ENCODE results near the gene GKN2. TPM values are rescaled to one million over a fixed set of nuclear protein-coding genes. Genes with fewer than 3 reads are reported as not detected.

GKN2 gene
- total RNA-seq, 1 experiment from 2014 or later: not detected

DNA sequence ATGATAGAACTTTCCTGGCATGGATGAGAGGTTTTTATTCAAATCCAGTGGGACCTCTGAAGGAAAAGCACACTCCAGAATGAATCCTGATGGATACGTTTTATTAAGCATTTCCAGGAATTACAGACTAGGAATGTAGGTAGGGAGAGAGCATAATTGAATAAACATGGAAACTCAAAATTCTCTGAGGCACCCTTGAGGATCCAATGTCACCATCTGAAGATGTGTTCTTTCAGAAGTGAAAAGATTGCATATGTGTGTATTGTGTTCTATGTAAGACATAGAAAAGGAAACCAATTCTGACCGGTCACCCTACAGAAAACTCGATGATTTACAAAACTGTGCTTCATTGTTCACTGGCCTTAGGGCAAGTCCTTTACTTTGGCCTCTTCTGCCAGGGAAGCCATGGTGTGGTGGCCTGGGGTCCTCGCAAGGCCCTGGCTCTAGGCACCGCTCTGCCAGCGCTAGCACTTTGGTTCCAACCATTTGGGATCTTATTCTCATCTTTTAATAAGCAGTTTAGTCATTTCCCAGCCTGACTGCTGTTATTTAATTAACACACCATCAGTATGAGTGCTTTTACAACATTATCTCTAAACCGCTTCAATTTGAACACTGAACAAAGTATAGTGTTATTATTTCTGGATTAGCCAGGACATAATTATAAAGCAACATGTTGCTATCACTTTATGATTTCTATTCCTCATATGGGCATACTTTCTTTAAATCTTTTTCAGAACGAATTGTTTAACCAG is 17.2 kb upstream of the GKN2 start:
- CTCF ChIA-PET: no interaction called here
- no peak overlapping the region for H3K4me3 Mint-ChIP-seq
- no peaks in the 10 kb centered on the region for H3K4me1 Mint-ChIP-seq
- H3K27me3 Mint-ChIP-seq (ENCODE audit: low read depth): no peaks in the 10 kb centered on the region; the same call in none of the 2 replicates
- no peaks in the 10 kb centered on the region for H3K9me3 Mint-ChIP-seq
- POLR2A ChIA-PET: no interaction called here
- no peak overlapping the region for H3K27ac Mint-ChIP-seq
- no peak for ATAC-seq
- DNase-seq (ENCODE audit: low spot score): no peak
- TF ChIP-seq, protein P1, sequence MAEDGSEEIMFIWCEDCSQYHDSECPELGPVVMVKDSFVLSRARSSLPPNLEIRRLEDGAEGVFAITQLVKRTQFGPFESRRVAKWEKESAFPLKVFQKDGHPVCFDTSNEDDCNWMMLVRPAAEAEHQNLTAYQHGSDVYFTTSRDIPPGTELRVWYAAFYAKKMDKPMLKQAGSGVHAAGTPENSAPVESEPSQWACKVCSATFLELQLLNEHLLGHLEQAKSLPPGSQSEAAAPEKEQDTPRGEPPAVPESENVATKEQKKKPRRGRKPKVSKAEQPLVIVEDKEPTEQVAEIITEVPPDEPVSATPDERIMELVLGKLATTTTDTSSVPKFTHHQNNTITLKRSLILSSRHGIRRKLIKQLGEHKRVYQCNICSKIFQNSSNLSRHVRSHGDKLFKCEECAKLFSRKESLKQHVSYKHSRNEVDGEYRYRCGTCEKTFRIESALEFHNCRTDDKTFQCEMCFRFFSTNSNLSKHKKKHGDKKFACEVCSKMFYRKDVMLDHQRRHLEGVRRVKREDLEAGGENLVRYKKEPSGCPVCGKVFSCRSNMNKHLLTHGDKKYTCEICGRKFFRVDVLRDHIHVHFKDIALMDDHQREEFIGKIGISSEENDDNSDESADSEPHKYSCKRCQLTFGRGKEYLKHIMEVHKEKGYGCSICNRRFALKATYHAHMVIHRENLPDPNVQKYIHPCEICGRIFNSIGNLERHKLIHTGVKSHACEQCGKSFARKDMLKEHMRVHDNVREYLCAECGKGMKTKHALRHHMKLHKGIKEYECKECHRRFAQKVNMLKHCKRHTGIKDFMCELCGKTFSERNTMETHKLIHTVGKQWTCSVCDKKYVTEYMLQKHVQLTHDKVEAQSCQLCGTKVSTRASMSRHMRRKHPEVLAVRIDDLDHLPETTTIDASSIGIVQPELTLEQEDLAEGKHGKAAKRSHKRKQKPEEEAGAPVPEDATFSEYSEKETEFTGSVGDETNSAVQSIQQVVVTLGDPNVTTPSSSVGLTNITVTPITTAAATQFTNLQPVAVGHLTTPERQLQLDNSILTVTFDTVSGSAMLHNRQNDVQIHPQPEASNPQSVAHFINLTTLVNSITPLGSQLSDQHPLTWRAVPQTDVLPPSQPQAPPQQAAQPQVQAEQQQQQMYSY (CRISPR knock-in tag; IDR thresholded peaks at IDR 0.05): no peak
- TF ChIP-seq ZNF423 (CRISPR knock-in tag; IDR thresholded peaks at IDR 0.05) (no peak), SP1 (CRISPR knock-in tag; conservative IDR thresholded peaks at IDR 0.05) (no peak), ZNF263 (CRISPR knock-in tag; IDR thresholded peaks at IDR 0.05; ENCODE audit: low read depth) (no peak), CREM (CRISPR knock-in tag; IDR thresholded peaks at IDR 0.05) (no peak), NFE2L1 (CRISPR knock-in tag; IDR thresholded peaks at IDR 0.05) (no peak), NFATC4 (CRISPR knock-in tag; IDR thresholded peaks at IDR 0.05) (no peak)
- TF ChIP-seq, protein P2, sequence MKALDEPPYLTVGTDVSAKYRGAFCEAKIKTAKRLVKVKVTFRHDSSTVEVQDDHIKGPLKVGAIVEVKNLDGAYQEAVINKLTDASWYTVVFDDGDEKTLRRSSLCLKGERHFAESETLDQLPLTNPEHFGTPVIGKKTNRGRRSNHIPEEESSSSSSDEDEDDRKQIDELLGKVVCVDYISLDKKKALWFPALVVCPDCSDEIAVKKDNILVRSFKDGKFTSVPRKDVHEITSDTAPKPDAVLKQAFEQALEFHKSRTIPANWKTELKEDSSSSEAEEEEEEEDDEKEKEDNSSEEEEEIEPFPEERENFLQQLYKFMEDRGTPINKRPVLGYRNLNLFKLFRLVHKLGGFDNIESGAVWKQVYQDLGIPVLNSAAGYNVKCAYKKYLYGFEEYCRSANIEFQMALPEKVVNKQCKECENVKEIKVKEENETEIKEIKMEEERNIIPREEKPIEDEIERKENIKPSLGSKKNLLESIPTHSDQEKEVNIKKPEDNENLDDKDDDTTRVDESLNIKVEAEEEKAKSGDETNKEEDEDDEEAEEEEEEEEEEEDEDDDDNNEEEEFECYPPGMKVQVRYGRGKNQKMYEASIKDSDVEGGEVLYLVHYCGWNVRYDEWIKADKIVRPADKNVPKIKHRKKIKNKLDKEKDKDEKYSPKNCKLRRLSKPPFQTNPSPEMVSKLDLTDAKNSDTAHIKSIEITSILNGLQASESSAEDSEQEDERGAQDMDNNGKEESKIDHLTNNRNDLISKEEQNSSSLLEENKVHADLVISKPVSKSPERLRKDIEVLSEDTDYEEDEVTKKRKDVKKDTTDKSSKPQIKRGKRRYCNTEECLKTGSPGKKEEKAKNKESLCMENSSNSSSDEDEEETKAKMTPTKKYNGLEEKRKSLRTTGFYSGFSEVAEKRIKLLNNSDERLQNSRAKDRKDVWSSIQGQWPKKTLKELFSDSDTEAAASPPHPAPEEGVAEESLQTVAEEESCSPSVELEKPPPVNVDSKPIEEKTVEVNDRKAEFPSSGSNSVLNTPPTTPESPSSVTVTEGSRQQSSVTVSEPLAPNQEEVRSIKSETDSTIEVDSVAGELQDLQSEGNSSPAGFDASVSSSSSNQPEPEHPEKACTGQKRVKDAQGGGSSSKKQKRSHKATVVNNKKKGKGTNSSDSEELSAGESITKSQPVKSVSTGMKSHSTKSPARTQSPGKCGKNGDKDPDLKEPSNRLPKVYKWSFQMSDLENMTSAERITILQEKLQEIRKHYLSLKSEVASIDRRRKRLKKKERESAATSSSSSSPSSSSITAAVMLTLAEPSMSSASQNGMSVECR (CRISPR knock-in tag; IDR thresholded peaks at IDR 0.05; ENCODE audit: borderline replicate concordance): no peak
- no peaks in the 10 kb centered on the region for H3K36me3 Mint-ChIP-seq

DNA sequence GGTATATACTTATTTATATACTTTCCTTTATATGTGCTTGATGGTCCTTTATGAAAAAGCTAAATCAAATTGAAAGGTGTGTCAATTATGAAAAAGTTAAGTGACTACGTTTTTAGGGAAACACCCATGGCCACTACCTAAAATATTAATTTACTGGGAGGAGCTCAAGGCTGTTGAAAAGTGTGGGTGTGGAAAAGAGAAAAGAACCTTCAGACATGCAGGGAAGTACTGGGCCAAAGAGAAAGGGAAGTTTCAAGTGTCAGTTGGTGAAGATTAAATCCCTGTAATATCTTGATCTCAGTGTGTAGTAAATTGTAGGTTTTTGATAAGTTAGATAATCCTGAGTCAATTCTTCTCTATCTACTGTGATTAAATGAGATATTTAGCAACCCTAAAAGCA is 15.5 kb upstream of the GKN2 start:
- DNase-seq (ENCODE audit: low spot score): no peak
- H3K4me1 Mint-ChIP-seq: no peaks in the 10 kb centered on the region
- ChIA-PET CTCF (no interaction called here), POLR2A (no interaction called here)
- TF ChIP-seq PRRX2 (CRISPR knock-in tag; IDR thresholded peaks at IDR 0.05): no peak
- no peak for TF ChIP-seq NR2C2 (CRISPR knock-in tag; IDR thresholded peaks at IDR 0.05)
- no peak for TF ChIP-seq ZNF317 (CRISPR knock-in tag; IDR thresholded peaks at IDR 0.05; ENCODE audit: borderline replicate concordance, low read depth)
- no peak for TF ChIP-seq IRF2 (CRISPR knock-in tag; IDR thresholded peaks at IDR 0.05; ENCODE audit: borderline replicate concordance, low read depth)
- no peak for TF ChIP-seq EMX1 (CRISPR knock-in tag; IDR thresholded peaks at IDR 0.05)
- no peak for TF ChIP-seq FOXP1 (CRISPR knock-in tag; IDR thresholded peaks at IDR 0.05; ENCODE audit: borderline replicate concordance)
- TF ChIP-seq, protein P3, sequence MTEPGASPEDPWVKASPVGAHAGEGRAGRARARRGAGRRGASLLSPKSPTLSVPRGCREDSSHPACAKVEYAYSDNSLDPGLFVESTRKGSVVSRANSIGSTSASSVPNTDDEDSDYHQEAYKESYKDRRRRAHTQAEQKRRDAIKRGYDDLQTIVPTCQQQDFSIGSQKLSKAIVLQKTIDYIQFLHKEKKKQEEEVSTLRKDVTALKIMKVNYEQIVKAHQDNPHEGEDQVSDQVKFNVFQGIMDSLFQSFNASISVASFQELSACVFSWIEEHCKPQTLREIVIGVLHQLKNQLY (CRISPR knock-in tag; IDR thresholded peaks at IDR 0.05): no peak
- TF ChIP-seq, protein P4, sequence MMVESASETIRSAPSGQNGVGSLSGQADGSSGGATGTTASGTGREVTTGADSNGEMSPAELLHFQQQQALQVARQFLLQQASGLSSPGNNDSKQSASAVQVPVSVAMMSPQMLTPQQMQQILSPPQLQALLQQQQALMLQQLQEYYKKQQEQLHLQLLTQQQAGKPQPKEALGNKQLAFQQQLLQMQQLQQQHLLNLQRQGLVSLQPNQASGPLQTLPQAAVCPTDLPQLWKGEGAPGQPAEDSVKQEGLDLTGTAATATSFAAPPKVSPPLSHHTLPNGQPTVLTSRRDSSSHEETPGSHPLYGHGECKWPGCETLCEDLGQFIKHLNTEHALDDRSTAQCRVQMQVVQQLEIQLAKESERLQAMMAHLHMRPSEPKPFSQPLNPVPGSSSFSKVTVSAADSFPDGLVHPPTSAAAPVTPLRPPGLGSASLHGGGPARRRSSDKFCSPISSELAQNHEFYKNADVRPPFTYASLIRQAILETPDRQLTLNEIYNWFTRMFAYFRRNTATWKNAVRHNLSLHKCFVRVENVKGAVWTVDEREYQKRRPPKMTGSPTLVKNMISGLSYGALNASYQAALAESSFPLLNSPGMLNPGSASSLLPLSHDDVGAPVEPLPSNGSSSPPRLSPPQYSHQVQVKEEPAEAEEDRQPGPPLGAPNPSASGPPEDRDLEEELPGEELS (CRISPR knock-in tag; IDR thresholded peaks at IDR 0.05): no peak
- TF ChIP-seq ZNF263 (CRISPR knock-in tag; IDR thresholded peaks at IDR 0.05; ENCODE audit: low read depth): no peak
- TF ChIP-seq, protein P5, sequence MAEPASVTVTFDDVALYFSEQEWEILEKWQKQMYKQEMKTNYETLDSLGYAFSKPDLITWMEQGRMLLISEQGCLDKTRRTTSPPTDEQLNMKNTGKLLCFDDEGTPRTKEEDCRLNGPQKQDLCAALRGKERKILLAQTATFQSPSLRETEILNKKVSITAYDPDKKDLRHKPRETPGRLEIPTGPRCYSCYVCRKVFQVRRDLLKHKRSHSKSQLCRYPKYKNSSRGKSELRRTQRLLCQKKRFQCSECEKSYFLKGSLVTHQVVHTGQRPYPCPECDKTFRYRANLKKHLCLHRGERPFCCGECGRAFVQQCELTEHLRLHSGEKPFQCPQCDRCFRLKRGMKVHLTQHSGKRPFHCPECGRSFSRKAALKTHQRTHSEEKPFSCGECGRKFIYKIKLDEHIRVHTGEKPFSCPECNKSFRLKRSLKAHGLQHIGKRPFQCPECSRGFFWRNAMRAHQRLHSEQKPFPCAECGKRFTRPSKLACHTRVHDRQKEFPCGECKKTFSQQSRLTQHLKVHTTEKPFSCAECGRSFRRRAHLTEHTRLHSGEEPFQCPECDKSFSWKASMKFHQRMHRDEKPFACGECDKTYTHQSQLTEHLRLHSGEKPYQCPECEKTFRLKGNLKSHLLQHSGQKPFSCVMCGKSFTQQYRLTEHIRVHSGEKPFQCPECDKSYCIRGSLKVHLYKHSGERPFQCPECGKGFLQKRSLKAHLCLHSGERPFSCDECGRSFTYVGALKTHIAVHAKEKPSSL (CRISPR knock-in tag; conservative IDR thresholded peaks at IDR 0.05): no peak
- no peak for TF ChIP-seq ZNF423 (CRISPR knock-in tag; IDR thresholded peaks at IDR 0.05)
- no peaks in the 10 kb centered on the region for H3K9me3 Mint-ChIP-seq
- no peak for ATAC-seq
- H3K4me3 Mint-ChIP-seq: no peak overlapping the region
- H3K36me3 Mint-ChIP-seq: no peaks in the 10 kb centered on the region
- H3K27ac Mint-ChIP-seq: no peak overlapping the region
- H3K27me3 Mint-ChIP-seq (ENCODE audit: low read depth): no peaks in the 10 kb centered on the region; the same call in none of the 2 replicates

Data from WTC11 (cell line).